Left renal pelvis (tissue), 4 donors: ENCODE results near the gene HEXIM1. TPM values are rescaled to one million over a fixed set of nuclear protein-coding genes. Genes with fewer than 3 reads are reported as not detected.

Experiments used
- DNase-seq, 4 donors: peaks; one replicate each; pipeline ENCODE4 v3.0.0-alpha.2; 2013; ENCODE audit warnings: low read depth in 4 of 4, low spot score in 3 of 4
- polyA plus RNA-seq, 4 donors: library from polyadenylated mRNA; unstranded; fragments of 120-200 nt; gene quantifications; one replicate each; pipeline ENCODE4 v1.2.1, GENCODE V29; 2013; ENCODE audit not compliant: insufficient read length in 4 of 4

Gene HEXIM1
- polyA plus RNA-seq, 4 donors: 32.8 to 46.1 (median 41.2) TPM

DNA sequence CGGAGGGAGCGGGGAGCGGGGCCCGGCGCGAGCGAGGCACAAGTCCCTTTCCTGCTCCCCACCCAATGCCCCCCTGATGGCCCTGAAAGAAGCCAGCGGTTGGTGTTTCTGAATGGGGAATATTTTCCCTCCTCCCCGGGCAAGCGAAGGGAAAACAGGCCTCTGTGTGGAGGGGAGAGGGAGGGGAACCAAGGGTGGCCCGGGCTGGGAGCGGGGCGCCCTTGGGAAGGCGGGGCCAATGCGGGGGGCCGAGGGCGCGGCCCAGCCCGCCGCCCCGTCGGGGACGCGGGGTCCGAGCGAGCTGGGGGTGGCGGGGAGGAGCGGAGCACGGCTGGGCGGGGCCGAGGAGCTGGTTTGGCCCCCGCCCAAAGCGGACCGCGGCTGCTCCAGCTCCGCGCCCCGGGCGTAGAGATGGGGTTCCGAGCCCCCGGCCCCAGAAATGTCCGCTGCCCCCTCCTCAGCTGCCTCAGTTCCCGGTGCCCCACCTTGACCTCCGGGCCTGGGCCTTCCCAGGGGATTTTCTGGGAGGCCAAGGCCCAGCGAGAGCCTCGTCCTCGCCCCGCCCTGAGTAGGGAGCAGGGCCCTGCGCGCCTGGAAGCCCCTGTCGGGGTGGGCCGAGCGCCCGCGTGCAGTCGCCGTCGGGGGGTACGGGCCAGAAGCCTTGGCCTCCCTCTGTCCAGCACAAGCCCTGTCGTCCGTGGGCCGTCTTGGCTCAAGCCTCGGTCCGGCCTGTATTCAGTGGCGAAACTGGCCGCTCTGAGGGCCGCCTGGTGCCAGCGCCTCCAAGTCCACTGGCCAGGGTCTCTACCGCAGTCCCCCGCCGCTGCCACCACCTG is 3.9 kb upstream of the HEXIM1 start:
- no peak for DNase-seq

DNA sequence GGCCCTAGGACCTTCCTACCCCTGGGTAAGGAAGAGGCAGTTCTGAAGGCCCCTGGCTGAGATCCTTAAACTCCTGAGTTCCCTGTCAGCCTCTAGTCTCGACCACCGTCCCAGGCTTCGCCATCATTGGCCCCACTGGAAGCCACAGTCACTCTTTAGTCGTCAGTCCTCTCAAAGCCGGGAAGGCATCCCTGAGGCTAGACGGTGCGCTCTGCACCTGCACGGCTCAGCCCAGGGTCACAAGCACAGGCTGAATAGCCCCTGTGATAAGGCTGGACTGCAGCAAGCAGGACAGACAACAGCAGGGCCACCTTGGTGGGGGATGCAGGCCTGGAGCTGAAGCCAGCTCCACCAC is 3.3 kb upstream of the HEXIM1 start:
- no peak for DNase-seq

DNA sequence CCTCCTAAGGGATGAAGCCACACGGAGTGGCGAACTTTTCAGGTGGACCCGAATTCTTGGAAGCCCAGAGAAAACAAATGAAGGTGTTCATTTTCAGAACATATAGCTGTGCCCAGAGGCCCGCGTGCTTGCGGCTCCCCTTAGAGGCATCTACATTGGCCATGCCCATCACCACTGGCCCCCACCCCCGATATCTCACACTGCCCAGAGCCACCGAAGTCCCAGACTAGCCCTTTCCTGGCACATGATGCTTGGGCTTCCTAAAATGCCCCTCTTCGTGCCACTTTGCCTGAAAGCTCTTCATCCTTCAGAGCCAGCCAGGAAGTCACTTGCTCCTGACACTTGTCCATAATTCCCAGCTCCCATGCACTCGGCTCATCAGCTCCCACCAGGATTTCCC is 2.1 kb upstream of the HEXIM1 start:
- DNase-seq: no peak

DNA sequence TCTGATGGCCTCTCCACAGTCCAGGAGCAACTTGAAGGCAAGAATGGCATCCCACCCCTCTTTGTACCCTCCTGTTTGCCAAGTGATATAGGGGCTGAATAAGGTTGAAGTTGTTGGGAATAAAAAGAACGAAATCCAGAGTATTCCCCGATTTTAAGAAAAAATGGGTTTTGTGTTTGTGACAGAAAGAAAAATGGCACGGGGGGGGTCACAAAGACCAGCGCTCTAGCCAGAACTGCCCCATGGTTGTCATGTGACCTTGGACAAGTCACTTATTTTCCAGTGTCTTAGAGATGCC is 1.7 kb upstream of the HEXIM1 start:
- no peak for DNase-seq

DNA sequence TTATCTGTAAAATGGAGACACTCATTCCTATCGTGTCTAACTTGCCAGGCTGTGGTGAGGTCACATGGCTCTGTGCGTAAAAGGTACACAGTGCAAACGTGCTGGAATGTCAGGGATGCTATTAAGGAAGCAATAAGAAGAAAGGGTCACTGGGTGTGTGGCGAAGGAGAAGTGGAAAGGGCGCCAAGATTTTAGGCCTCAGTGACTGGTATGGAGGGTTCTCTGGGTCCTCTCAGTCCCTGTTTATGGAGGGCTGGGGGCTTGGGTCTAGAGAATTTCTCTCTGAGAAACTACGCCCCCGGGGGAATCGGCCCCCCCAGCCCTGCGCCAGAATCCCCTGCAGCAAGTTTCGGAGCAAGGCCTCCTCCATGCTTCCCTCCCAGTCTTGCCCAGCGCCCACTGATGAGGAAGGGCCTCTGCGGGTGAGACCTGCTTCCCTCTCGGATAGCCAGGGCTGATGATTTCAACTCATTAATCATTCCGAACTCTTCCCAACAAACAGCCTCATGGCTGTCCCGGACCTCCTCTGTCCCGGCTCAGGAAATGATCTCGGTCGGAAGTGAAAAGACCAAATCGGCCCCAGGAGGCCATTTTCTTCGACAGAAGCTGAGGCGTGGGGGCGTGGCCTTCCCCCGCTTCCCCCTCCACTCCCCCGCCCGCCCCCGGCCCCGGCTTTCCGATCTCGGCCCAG is 1.2 kb upstream of the HEXIM1 start:
- DNase-seq: peak in 1 of 4 donors; percentile 75

DNA sequence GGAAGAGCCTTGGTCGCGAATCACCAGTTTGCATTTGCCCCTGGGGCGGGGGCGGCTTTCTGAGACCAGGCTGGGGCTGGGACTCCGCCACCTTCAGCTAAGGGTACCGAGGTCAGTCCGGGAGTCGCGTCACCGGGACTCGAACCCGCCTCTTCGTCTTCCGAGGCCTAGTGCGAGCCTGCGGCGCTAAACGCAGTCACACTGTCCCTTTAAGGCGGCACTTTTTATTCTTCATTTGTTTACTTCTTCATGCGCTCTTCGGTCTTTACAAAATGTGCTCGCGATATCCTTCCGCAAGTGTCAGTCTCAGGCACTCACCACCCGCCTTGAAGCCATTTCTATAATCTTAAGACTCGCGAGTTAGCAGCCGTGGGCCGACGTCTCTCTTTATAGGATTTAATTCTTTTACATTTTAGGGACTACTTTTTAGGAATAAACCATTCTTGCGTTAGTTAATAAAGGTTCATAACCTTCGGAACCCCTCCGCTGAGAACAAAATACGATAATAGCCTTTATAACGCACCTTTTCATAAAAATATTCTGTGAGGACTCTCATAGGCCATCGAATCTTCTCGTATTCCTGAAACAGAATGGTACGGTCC is 593 bp upstream of the HEXIM1 start:
- DNase-seq: peak; percentile 84 to 92 (median 91)

DNA sequence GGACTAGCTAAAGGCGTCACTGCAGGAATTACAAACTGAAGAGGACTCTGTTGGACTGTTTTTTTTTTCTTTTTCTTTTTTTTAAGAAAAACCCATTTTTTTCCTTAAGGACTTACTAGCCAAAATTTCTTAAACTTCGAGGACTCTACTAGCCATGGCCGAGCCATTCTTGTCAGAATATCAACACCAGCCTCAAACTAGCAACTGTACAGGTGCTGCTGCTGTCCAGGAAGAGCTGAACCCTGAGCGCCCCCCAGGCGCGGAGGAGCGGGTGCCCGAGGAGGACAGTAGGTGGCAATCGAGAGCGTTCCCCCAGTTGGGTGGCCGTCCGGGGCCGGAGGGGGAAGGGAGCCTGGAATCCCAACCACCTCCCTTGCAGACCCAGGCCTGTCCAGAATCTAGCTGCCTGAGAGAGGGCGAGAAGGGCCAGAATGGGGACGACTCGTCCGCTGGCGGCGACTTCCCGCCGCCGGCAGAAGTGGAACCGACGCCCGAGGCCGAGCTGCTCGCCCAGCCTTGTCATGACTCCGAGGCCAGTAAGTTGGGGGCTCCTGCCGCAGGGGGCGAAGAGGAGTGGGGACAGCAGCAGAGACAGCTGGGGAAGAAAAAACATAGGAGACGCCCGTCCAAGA is 878 bp downstream of the HEXIM1 start:
- peak in 1 of 4 donors; percentile 86 for DNase-seq

DNA sequence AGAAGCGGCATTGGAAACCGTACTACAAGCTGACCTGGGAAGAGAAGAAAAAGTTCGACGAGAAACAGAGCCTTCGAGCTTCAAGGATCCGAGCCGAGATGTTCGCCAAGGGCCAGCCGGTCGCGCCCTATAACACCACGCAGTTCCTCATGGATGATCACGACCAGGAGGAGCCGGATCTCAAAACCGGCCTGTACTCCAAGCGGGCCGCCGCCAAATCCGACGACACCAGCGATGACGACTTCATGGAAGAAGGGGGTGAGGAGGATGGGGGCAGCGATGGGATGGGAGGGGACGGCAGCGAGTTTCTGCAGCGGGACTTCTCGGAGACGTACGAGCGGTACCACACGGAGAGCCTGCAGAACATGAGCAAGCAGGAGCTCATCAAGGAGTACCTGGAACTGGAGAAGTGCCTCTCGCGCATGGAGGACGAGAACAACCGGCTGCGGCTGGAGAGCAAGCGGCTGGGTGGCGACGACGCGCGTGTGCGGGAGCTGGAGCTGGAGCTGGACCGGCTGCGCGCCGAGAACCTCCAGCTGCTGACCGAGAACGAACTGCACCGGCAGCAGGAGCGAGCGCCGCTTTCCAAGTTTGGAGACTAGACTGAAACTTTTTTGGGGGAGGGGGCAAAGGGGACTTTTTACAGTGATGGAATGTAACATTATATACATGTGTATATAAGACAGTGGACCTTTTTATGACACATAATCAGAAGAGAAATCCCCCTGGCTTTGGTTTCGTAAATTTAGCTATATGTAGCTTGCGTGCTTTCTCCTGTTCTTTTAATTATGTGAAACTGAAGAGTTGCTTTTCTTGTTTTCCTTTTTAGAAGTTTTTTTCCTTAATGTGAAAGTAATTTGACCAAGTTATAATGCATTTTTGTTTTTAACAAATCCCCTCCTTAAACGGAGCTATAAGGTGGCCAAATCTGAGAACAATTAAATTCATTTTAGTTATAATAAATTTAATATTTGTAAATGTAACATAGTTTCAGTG is 1.7 kb downstream of the HEXIM1 start:
- no peak for DNase-seq

DNA sequence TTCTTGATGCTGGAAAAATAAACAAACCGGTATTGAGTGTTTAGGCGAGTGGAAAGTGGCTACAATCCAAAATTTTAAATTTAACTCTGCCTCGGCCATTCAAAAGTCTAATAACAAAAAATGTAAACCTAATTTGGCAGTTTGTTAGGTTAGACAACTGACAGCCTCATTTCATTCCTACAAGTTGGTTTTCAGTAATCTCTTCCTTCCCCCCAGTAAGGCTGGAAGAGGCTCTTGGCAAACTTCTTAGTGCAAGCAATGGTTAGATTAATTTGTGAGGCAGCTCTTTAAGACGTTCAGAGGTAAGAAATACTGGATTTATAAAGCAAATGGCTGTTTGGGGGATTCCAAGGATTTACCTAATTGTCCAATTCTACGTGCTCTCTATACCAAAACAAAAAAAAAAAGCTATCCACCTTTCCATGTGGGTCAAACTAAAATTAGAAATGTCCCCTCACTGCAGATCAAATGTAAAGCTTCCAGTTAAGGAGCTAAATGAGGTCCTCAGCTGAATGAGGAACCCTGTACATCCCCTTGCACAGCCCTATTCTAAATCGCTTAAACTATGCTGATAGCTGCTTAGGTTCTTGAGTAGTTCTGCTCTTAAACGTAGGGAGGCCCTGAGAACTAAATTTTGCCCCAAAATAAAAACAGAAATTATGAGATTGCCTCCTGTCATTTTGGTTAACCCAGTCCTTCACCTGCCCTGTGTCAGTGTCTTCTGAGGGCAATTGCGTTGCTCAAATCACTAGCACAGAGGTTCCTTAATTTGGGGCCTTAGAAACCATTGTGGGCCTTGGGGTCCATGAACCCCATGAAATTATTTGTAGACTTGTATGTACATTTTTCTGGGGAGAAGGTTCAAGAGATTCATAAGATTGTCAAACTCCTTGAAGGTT is 2.9 kb downstream of the HEXIM1 start:
- DNase-seq: no peak

DNA sequence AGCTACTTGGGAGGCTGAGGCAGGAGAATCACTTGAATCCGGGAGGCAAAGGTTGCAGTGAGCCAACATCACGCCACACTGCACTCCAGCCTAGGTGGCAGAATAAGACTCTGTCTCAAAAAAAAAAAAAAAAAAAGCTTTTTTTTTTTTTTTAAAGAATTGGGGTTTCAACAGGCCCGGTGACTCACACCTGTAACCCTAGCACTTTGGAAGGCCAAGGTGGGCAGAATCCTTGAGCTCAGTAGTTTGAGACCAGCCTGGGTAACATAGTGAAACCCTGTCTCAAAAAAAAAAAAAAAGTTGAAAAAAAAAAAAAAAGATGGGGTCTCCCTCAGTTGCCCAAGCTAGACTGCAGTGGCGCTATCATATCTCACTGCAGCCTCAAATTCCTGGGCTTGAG is 6.8 kb downstream of the HEXIM1 start:
- no peak for DNase-seq

DNA sequence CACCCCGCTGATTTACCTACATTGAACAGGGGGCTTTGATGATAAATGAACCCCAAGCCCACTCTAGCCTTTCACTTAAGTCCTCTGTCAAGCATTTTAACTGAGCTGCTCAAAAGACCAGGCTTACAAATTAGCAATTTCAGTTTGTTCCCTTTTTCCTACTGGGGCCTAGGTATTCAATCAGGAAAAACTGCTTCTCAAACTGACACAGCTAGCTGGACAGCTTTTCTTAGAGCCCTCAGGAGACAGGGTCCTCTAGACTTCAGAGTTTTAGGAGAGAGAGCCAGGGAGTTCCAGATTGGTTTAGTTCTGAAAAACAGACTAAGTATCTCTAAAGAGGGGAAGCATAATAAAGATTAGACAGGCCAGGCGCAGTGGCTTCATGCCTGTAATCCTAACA is 7.2 kb downstream of the HEXIM1 start:
- DNase-seq: no peak

DNA sequence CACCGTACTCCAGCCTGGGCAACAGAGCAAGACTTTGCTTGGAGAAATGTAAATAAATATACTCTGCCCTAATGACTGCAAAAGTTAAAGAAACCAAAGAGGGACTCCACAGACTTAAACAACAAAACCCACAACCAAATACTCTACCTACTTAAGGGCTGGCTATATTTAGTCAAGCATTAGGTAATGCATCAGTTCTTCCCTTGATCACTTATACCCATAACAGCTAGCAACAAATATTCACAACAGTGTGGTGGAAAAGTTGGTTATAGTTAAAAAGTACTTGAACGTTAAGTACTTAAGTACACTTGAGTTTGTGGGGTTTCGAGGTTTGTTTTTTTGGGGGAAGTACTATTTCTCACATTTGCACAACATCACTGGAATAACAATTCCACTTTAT is 8.0 kb downstream of the HEXIM1 start:
- no peak for DNase-seq

DNA sequence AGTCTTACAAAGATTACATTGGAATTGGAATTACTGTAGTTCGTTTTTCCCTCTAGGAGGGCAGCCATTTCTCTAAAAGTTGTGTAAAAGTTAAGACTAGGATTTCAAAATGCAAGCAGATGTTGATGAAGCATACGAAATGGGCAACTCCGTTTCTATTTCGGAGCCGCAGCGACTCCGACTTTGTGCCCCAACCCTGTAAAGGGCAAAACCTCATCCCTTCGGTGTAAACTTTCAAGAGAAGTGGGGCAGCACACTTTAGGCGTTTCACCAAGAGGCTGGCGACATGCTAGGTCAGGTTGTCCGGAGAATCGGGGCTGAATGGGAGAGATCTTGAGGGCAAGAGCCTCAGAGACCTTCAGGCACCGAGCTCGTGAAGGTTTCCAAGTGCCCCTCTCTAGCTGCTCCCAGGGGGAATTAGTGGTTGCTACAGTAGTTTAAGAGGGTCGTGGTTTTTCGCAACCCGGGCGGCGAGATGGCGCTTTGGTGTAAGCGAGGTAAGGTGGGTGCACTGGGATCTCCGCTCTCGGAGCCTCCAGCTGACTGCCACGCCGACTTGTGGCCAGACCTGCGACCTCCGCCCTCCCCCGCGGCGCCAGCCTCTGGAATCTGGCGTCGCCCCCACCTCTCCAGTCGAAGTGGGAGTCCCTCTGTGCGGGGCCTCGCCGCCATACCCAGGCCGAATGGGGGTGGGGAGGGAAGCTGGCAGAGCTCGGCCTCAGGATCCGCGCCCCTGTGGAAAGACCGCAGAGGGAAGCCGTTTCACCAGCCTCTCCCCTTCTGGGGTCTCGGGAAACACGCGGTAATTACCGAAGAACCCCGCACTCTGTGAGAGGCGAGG is 12.4 kb downstream of the HEXIM1 start:
- DNase-seq: peak in 3 of 4 donors; percentile 65 to 72 (median 71)

DNA sequence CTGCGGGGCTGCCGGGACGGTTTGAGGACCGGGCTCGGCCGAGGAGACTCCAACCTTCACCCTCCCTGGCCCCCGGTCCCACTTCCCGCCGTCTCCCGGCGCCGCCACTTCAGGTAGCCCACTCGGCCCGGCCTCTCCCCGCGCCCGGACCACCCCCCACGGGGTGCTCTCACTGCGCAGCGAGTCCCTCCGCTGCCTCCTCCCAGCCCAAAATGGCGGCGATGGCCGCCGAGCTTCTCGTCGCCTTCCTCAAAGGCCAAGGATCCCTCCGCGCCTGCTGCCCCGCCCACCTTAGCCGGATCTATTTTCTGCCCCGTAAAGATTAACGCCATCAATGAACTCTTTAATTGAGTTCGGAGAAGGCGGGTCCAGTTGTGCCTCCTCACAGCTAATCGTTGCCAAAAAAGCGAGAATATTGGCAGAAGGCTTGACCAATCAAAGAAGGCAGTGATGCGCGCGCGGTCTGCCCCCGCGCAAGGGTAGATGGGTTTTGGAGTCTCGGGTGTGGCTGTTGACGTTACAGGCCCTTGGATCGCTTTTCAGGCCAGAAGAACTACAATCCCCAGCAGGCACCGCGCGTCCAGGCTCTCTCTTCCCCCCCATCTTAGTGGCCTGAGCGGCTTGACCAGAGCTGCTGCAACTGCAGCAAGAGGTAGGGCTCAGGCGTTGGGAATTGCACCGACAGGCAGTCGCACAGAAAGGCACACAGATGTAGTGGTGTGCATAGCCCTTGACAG is 13.2 kb downstream of the HEXIM1 start, which contains the start of gene HEXIM2:
HEXIM2 (plus strand) TSS at position 588 of the 737 bp plus-strand sequence. CDS start 919 bp downstream, outside the sequence.
- peak; percentile 100 for DNase-seq

DNA sequence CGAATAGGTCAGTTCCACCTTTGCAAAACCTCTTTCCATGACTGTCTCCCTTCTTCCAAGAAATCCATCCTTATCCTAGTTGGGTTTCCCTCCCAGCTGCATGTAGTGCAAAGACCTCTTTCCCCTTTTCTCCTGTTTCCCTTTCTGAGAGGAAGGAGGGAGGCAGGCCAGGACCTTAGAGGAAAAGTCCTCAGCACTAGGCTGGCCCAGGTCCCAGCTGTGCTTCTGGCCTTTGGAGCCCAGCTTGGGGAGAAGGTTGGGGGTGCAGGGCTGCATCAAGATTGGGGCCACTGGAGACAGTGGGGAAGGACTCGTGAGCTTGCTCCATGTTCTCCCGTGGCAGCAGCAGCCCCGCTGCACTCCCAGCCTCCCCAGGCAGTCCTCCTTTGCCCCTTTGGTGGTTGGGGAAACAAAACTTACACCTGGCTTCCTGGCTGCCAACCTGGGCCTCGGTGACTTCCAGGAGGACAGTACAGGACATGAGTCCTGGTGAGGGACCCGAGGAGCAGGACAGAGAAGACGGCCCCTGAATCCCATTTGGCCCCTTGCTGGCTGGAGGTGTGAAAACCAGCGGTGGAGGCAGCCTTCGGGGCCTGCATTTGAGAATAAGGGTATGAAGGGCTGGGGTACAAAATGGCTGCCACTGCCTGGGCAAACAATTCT is 13.9 kb downstream of the HEXIM1 start:
- no peak for DNase-seq

DNA sequence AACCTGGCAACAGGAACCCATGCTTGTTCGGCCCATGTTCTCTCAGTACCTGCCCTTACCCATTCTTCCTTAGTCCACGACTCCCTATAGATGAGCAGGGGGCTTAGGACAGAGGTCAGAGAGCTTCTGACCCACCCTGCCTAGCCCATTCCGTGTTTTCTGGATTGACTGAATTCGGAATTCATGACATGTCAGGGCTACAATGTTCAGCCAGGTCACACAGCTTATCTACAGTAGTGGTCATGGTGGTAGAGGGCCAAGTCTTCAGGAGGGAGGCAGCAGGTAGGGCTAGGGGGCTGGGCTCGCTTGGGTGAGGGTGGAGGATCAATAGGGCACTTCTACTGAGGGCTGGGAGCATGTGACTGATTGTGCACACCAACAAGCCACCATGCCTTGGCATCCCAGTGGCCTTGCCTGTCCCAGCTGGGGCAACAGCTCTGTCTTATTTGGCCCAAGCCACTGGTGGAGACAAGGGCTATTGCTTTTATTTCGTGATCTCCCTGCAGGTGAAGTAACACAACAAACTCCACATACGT is 16.5 kb downstream of the HEXIM1 start:
- DNase-seq: no peak
